ENCODE data around the gene LRMDA. TPM values are rescaled to one million over a fixed set of nuclear protein-coding genes. Genes with fewer than 3 reads are reported as not detected.

Gene LRMDA
- total and polyA plus RNA-seq, 2 donors from 2014 or later, result 23.2 to 48.6 TPM

GRCh38 chr10:75599875-75600648, 168.6 kb downstream of the LRMDA start:
- no peak for FAIRE-seq
- no peak overlapping the region for H3K4me3 ChIP-seq (ENCODE audit: low read length in 3 of 3)
- H3K9me3 ChIP-seq (ENCODE audit: control insufficient read depth in 2 of 3, insufficient read depth in 1 of 3, low read length in 3 of 3), result no peaks in the 10 kb centered on the region
- H3K36me3 ChIP-seq (ENCODE audit: control insufficient read depth in 2 of 3, insufficient read depth in 3 of 3, low read length in 3 of 3), result no peaks in the 10 kb centered on the region
- peak overlapping the region; percentile 2 to 64 for H3K27ac ChIP-seq (ENCODE audit: low read depth in 2 of 2, low read length in 2 of 2)
- TF ChIP-seq, protein P1, sequence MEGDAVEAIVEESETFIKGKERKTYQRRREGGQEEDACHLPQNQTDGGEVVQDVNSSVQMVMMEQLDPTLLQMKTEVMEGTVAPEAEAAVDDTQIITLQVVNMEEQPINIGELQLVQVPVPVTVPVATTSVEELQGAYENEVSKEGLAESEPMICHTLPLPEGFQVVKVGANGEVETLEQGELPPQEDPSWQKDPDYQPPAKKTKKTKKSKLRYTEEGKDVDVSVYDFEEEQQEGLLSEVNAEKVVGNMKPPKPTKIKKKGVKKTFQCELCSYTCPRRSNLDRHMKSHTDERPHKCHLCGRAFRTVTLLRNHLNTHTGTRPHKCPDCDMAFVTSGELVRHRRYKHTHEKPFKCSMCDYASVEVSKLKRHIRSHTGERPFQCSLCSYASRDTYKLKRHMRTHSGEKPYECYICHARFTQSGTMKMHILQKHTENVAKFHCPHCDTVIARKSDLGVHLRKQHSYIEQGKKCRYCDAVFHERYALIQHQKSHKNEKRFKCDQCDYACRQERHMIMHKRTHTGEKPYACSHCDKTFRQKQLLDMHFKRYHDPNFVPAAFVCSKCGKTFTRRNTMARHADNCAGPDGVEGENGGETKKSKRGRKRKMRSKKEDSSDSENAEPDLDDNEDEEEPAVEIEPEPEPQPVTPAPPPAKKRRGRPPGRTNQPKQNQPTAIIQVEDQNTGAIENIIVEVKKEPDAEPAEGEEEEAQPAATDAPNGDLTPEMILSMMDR (IDR thresholded peaks at IDR 0.05; ENCODE audit: borderline replicate concordance, extremely low read depth, insufficient read depth), result no peak
- intact Hi-C loops (cut with DNase I), result no loop called here
- no peaks in the 10 kb centered on the region for H3K27me3 ChIP-seq (ENCODE audit: control insufficient read depth, insufficient read depth, low read length)
- H3K4me1 ChIP-seq (ENCODE audit: control insufficient read depth in 2 of 3, insufficient read depth in 2 of 3, low read depth in 1 of 3, low read length in 3 of 3), result peaks cover 0 to 11% (median 8%) of the 10 kb centered on the region in 3 donors
- peak in 3 of 5 donors; percentile 42 to 74 (median 51) for DNase-seq
- H3K9ac ChIP-seq (ENCODE audit: low read length in 3 of 3), result no peak overlapping the region

GRCh38 chr10:75600833-75601232, 169.4 kb downstream of the LRMDA start:
- Histone ChIP-seq H3K36me3 (ENCODE audit: control insufficient read depth in 2 of 3, insufficient read depth in 3 of 3, low read length in 3 of 3) (no peaks in the 10 kb centered on the region), H3K4me1 (ENCODE audit: control insufficient read depth in 2 of 3, insufficient read depth in 2 of 3, low read depth in 1 of 3, low read length in 3 of 3) (peaks cover 0 to 15% (median 14%) of the 10 kb centered on the region in 3 donors), H3K9ac (ENCODE audit: low read length in 3 of 3) (no peak overlapping the region), H3K4me3 (ENCODE audit: low read length in 3 of 3) (no peak overlapping the region), H3K27me3 (ENCODE audit: control insufficient read depth, insufficient read depth, low read length) (no peaks in the 10 kb centered on the region), H3K9me3 (ENCODE audit: control insufficient read depth in 2 of 3, insufficient read depth in 1 of 3, low read length in 3 of 3) (no peaks in the 10 kb centered on the region), H3K27ac (ENCODE audit: low read depth in 2 of 2, low read length in 2 of 2) (peak overlapping the region; percentile 28)
- DNase-seq (no peak), FAIRE-seq (no peak)
- intact Hi-C loops (cut with DNase I), result no loop called here
- TF ChIP-seq, protein P1 (IDR thresholded peaks at IDR 0.05; ENCODE audit: borderline replicate concordance, extremely low read depth, insufficient read depth), result no peak

DNA sequence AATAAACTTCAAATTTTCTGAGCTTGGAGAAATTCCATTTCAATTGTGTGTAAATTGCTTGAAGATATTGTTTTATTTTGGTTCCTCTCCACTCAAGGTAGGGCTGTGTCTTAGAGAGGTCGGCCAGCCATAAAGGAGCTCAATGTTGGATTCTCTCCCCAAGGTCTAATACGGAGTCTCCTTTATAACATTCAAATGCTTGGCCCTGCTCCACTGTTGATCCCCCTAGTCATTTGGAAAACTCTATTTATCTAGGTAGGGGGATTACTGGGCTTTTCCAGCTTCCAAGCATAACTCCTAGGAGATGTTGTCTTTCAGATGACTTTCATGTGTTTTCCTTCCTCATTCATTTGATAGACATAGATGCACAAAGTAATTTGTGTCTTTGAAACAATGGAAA, 170.9 kb downstream of the LRMDA start:
- TF ChIP-seq, protein P1 (IDR thresholded peaks at IDR 0.05; ENCODE audit: borderline replicate concordance, extremely low read depth, insufficient read depth), result no peak
- intact Hi-C loops (cut with DNase I), result no loop called here
- FAIRE-seq (no peak), DNase-seq (no peak)
- no peaks in the 10 kb centered on the region for H3K36me3 ChIP-seq (ENCODE audit: control insufficient read depth in 2 of 3, insufficient read depth in 3 of 3, low read length in 3 of 3)
- H3K9ac ChIP-seq (ENCODE audit: low read length in 3 of 3), result no peak overlapping the region
- H3K9me3 ChIP-seq (ENCODE audit: control insufficient read depth in 2 of 3, insufficient read depth in 1 of 3, low read length in 3 of 3), result no peaks in the 10 kb centered on the region
- no peak overlapping the region for H3K4me3 ChIP-seq (ENCODE audit: low read length in 3 of 3)
- H3K27me3 ChIP-seq (ENCODE audit: control insufficient read depth, insufficient read depth, low read length), result no peaks in the 10 kb centered on the region
- H3K27ac ChIP-seq (ENCODE audit: low read depth in 2 of 2, low read length in 2 of 2), result no peak overlapping the region
- peaks cover 0 to 15% (median 15%) of the 10 kb centered on the region in 3 donors for H3K4me1 ChIP-seq (ENCODE audit: control insufficient read depth in 2 of 3, insufficient read depth in 2 of 3, low read depth in 1 of 3, low read length in 3 of 3)
